ENCODE data around the gene DGCR8.

The DGCR8 gene

DNA sequence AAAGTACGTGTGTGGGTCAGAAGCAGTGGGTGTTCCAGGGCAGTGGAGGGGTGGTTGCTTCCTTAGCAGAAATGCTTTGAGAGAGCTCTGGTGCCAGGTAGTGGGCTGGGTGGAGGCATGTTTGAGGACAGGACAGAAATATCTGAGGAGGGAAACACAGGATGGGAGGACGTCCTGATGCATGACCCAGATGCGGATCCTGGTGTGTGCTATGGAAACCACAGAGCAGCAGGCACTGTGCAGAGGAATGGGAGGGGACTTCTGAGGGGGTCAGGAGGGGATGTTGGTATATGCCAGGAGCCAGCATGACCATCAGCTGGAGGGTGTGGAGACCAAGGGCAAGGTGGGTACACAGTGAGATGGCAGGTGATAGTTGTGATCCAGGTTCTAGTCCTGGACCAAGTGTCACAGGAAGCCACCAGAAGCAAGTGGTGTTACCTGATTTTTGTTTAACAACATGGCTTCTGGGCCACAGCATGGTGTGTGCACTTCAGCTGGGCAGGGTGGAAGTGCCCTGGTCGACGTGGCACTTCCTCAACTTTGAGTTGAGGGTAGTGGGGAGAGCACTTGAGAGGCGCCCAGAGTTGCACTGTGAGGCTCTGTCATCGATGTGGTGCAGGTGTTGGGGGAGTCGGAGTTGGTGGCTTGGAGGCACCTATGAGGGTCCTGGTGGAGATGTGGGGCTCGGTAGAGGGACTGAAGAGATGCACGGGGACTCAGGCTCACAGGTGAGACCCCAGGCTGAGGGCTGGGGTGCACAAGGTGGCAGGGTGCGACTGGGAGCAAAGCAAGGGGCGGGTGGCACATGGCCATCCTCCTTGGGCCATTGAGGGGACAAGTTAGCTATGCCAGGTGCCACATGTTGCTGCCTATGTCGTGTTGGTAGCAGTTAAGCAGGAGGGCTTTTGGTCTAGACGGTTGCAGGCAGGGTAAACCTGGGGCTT lies 7.5 kb downstream of the DGCR8 start:
- no peak overlapping the region for H3K9ac ChIP-seq (ENCODE audit: low read depth, low read length)
- 92% methylated on average over 14 of the region's 14 CpGs for whole genome bisulfite sequencing
- H3K9me3 ChIP-seq (ENCODE audit: insufficient read depth, low read depth, low read length), result no peaks in the 10 kb centered on the region
- H3K4me1 ChIP-seq (ENCODE audit: insufficient read depth, low read length), result peaks cover 8% of the 10 kb centered on the region
- H3K4me3 ChIP-seq (ENCODE audit: low read length), result no peak overlapping the region
- no peak overlapping the region for H3K27ac ChIP-seq (ENCODE audit: low read depth, low read length)
- peaks cover 77% of the 10 kb centered on the region for H3K36me3 ChIP-seq (ENCODE audit: insufficient read depth, low read length)
- H3K27me3 ChIP-seq (ENCODE audit: insufficient read depth, low read length), result no peaks in the 10 kb centered on the region

DNA sequence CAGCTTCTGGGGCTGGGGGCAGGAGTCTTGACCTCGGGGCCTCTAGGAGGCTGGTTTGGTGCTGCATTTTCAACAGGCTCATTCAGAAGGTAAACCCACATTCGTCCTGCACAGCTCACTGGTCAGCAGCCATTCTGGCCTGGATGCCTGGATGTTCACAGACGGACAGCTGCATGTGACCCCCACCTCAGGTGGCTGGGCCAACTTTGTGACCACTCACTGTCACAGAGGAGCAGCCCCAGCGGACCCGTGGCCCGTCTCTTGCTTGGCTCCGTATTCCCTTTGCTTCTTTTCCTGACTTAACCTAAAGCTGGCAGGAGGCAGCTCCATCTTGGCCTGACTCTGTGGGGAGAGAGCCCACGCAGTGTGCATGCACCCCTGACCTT lies 8.2 kb downstream of the DGCR8 start:
- Histone ChIP-seq H3K4me1 (ENCODE audit: insufficient read depth, low read length) (peaks cover 4% of the 10 kb centered on the region), H3K9ac (ENCODE audit: low read depth, low read length) (no peak overlapping the region), H3K9me3 (ENCODE audit: insufficient read depth, low read depth, low read length) (no peaks in the 10 kb centered on the region), H3K4me3 (ENCODE audit: low read length) (no peak overlapping the region), H3K27ac (ENCODE audit: low read depth, low read length) (no peak overlapping the region), H3K27me3 (ENCODE audit: insufficient read depth, low read length) (no peaks in the 10 kb centered on the region), H3K36me3 (ENCODE audit: insufficient read depth, low read length) (peaks cover 80% of the 10 kb centered on the region)
- 93% methylated on average over 8 of the region's 8 CpGs for WGBS

DNA sequence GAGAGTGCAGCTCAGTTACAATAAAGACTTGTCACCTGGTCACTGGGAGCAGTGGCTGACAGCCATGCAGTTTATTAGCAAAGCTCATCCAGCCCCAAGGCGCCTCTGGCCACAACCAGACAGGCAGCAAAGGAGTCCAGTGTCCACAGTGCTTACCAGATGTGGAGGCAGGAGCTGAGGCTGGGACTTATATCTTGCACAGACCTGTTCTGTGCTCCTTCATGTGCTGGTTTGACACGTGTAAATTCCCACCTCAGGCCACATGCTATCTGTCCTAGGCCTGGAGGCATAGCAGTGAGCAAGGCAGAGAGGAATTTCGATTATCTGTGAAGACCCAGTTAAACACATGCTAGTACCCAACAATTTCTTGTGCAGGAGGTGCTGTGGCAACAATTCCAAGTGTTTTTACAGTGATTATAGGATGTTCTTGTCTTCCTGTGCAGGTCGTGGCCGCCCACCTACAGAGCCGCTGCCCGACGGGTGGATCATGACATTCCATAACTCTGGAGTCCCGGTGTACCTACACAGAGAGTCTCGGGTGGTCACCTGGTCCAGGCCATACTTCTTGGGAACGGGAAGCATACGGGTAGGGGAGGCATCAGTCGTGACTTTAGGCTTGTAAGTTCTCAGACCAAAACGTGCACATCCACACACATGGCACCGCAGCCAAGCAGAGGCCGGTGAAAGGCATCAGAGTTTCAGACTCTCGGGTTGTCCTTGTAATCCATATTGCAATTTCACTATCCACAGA lies 9.4 kb downstream of the DGCR8 start:
- H3K27ac ChIP-seq (ENCODE audit: low read depth, low read length), result no peak overlapping the region
- H3K27me3 ChIP-seq (ENCODE audit: insufficient read depth, low read length), result no peaks in the 10 kb centered on the region
- 95% methylated on average over 17 of the region's 17 CpGs for WGBS
- H3K9ac ChIP-seq (ENCODE audit: low read depth, low read length), result no peak overlapping the region
- H3K4me1 ChIP-seq (ENCODE audit: insufficient read depth, low read length), result peaks cover 4% of the 10 kb centered on the region
- no peak overlapping the region for H3K4me3 ChIP-seq (ENCODE audit: low read length)
- no peaks in the 10 kb centered on the region for H3K9me3 ChIP-seq (ENCODE audit: insufficient read depth, low read depth, low read length)
- peaks cover 91% of the 10 kb centered on the region for H3K36me3 ChIP-seq (ENCODE audit: insufficient read depth, low read length)

DNA sequence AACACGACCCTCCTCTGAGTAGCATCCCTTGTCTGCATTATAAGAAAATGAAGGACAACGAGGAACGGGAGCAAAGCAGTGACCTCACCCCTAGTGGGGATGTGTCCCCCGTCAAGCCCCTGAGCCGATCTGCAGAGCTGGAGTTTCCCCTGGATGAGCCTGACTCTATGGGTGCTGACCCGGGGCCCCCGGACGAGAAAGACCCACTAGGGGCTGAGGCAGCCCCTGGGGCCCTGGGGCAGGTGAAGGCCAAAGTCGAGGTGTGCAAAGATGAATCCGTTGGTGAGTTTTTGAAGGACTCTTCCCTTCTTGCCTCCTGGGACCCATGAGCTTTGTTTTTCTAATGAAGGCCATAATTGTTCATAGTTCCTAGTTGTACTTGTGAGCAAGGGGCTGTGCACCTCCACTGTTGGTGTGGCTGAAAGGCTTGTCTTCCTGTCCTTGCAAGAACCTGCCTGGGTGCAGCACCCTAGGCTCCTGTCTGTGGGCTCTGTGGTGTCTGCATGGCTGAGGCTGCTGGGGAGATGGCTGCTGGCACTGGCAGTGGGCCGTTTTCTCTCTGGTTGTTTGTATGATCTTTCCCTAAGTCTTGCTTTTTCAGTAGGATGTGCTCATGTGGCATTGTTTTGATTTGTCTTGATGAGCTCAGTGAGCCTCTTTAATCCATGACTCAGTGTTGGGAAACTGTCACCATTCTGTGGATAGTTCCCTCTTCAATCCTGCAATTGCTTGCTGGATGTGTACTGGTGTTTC lies 10.1 kb downstream of the DGCR8 start:
- Histone ChIP-seq H3K27me3 (ENCODE audit: insufficient read depth, low read length) (no peaks in the 10 kb centered on the region), H3K27ac (ENCODE audit: low read depth, low read length) (no peak overlapping the region), H3K4me3 (ENCODE audit: low read length) (no peak overlapping the region), H3K36me3 (ENCODE audit: insufficient read depth, low read length) (peaks cover 99% of the 10 kb centered on the region), H3K9ac (ENCODE audit: low read depth, low read length) (no peak overlapping the region), H3K4me1 (ENCODE audit: insufficient read depth, low read length) (peaks cover 2% of the 10 kb centered on the region), H3K9me3 (ENCODE audit: insufficient read depth, low read depth, low read length) (no peaks in the 10 kb centered on the region)
- 94% methylated on average over 11 of the region's 11 CpGs for whole genome bisulfite sequencing

DNA sequence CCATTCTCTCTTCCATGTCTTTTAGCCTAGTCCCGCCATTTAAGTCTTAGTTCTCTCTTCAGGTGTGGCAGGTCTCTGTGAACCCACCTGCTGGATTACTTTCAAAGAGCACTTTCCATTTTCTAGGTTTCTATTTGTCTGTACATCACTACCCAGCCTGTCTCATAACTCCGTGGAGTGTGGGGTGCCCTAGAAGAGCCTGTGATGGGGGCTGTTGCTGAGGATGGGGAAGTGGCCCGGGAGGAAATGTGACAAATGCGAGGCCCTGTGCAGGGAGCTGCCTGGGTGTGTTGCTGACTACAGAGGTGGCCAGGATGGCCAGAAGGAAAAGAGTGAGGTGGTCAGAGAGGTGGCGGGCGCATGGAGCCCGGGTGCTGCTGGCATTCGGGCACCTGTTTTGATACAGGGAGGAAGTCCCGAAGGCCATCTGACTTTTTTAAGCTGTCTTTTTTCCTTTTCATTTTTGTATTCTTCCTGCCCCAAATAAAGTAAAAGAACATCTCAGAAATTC lies 10.7 kb downstream of the DGCR8 start:
- H3K27me3 ChIP-seq (ENCODE audit: insufficient read depth, low read length), result no peaks in the 10 kb centered on the region
- H3K4me3 ChIP-seq (ENCODE audit: low read length), result no peak overlapping the region
- peaks cover 100% of the 10 kb centered on the region for H3K36me3 ChIP-seq (ENCODE audit: insufficient read depth, low read length)
- WGBS, result 97% methylated on average over 9 of the region's 9 CpGs
- no peaks in the 10 kb centered on the region for H3K9me3 ChIP-seq (ENCODE audit: insufficient read depth, low read depth, low read length)
- no peaks in the 10 kb centered on the region for H3K4me1 ChIP-seq (ENCODE audit: insufficient read depth, low read length)
- no peak overlapping the region for H3K27ac ChIP-seq (ENCODE audit: low read depth, low read length)
- H3K9ac ChIP-seq (ENCODE audit: low read depth, low read length), result no peak overlapping the region

DNA sequence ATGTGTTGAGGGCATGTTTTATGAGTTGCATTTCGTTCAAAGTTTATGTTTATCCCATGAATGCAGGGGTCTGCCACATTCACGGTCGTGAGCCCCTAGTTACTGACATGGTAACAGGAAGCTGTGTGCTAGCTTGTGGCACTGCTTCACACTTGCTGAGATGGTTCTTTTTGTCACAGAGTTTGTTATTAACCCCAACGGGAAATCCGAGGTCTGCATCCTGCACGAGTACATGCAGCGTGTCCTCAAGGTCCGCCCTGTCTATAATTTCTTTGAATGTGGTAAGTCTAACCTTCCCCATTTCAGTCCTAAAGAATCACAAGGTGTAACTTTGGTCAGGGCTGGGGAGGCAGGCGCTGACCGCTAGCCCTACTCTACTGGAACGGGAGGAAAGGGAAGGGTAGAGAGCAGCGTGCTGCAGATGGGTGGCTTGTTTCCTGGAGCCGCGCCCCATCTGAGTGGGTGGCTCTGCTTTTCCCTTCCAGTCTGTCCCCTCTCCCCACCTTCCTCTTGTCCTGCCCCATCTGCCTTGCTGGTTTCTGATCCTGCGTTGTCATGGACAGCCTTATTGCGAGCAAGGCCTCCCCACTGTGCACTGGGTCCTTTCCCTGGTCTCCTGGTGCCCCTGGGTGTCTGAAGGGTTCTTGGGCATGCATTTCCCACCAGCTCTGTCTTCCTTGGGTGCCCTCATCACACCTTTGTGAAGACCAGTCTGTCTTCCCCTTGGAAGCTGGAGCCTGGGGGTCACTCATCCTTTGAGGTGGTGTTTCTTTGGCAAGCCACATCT lies 11.8 kb downstream of the DGCR8 start:
- Histone ChIP-seq H3K9me3 (ENCODE audit: insufficient read depth, low read depth, low read length) (no peaks in the 10 kb centered on the region), H3K9ac (ENCODE audit: low read depth, low read length) (no peak overlapping the region), H3K27me3 (ENCODE audit: insufficient read depth, low read length) (no peaks in the 10 kb centered on the region), H3K27ac (ENCODE audit: low read depth, low read length) (no peak overlapping the region), H3K4me3 (ENCODE audit: low read length) (no peak overlapping the region), H3K36me3 (ENCODE audit: insufficient read depth, low read length) (peaks cover 100% of the 10 kb centered on the region), H3K4me1 (ENCODE audit: insufficient read depth, low read length) (no peaks in the 10 kb centered on the region)
- WGBS, result 94% methylated on average over 16 of the region's 16 CpGs

DNA sequence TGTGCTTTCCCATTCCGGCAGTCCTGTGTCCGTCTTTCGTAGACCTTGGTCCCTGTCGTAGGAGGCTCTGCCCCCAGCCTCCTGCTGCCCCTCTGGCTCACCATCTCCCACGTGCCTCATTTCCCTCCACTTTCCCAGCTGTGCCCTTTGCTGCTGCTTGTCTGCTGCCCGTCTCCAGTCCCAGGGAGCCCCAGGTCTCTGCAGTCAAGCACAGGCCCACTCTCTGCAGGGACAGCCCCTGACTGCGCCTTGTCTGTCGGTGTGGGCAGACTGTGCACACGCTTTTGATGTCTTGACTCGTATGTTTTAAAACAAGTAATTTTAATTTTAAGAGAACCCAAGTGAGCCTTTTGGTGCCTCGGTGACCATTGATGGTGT lies 12.4 kb downstream of the DGCR8 start:
- WGBS, result 96% methylated on average over 11 of the region's 11 CpGs
- H3K27ac ChIP-seq (ENCODE audit: low read depth, low read length), result no peak overlapping the region
- H3K36me3 ChIP-seq (ENCODE audit: insufficient read depth, low read length), result peaks cover 100% of the 10 kb centered on the region
- H3K4me3 ChIP-seq (ENCODE audit: low read length), result no peak overlapping the region
- H3K27me3 ChIP-seq (ENCODE audit: insufficient read depth, low read length), result no peaks in the 10 kb centered on the region
- no peak overlapping the region for H3K9ac ChIP-seq (ENCODE audit: low read depth, low read length)
- no peaks in the 10 kb centered on the region for H3K9me3 ChIP-seq (ENCODE audit: insufficient read depth, low read depth, low read length)
- no peaks in the 10 kb centered on the region for H3K4me1 ChIP-seq (ENCODE audit: insufficient read depth, low read length)

DNA sequence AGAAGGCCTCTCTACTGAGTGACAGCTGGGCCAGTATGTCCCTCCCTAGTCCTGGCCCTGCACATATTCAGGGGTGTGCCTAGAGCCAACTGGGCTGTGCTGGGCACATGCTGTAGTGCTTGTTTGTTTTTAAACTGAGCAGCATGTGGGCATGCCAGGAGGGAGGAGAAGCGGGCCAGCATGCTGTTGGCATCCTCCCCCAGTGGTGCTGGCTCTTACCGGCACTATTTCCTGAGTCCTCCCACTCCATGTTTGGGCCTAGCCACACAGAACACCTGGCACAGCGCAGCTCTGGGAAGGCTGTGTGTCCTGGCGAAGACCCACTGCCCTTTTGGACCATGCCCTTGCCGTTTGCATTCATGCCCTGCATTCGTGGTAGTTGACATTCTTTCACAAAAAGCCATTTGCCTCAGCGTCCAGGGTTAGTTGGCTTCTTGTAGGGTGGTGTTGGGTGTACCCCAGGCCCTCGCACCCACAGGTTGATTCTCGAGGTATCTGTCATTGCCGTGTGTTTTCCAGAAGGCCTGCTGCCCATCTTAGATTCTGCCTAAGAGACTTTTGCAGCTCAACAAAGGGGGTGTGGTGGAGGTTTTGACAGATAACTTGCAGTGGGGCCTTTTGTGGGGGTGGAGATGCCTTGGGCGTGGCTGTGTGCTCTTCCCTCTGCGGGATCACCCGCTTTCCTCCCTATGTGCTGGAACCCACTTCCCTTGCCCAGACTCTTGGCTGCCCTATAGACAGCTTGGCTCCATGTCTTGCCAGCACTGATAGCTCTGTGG lies 13.6 kb downstream of the DGCR8 start:
- Histone ChIP-seq H3K4me3 (ENCODE audit: low read length) (no peak overlapping the region), H3K27ac (ENCODE audit: low read depth, low read length) (no peak overlapping the region), H3K27me3 (ENCODE audit: insufficient read depth, low read length) (no peaks in the 10 kb centered on the region), H3K4me1 (ENCODE audit: insufficient read depth, low read length) (no peaks in the 10 kb centered on the region), H3K9ac (ENCODE audit: low read depth, low read length) (no peak overlapping the region), H3K36me3 (ENCODE audit: insufficient read depth, low read length) (peaks cover 98% of the 10 kb centered on the region), H3K9me3 (ENCODE audit: insufficient read depth, low read depth, low read length) (no peaks in the 10 kb centered on the region)
- WGBS, result 96% methylated on average over 13 of the region's 13 CpGs

DNA sequence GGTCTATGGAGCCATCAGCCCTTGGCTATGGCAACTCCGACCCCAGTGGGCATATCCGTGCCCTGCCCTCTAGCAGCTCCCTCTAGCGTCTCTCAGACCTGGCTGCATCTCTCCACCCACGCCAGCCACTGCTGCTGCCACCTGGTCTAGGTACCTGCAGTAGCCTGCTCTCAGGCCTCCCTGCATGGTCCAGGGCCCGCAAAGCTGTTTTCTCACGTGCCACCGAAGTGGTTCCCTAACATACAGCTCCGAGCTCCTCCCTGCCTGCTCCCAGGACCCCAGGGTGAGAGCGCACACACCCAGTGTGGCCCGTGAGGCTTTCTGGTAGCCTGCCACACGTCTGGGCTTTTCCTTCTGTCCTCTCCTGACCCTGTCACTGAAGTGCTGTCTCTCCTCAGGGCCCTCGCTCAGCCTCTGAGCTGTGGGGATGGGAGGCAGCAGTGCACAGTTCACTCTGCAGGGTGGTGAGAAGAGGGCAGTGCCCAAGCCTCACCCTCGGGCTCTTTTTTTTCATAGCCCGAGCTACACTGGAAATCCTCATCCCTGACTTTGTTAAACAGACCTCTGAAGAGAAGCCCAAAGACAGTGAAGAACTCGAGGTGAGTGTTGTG lies 14.3 kb downstream of the DGCR8 start:
- peaks cover 98% of the 10 kb centered on the region for H3K36me3 ChIP-seq (ENCODE audit: insufficient read depth, low read length)
- H3K4me1 ChIP-seq (ENCODE audit: insufficient read depth, low read length), result no peaks in the 10 kb centered on the region
- H3K27me3 ChIP-seq (ENCODE audit: insufficient read depth, low read length), result no peaks in the 10 kb centered on the region
- no peak overlapping the region for H3K9ac ChIP-seq (ENCODE audit: low read depth, low read length)
- no peak overlapping the region for H3K4me3 ChIP-seq (ENCODE audit: low read length)
- no peak overlapping the region for H3K27ac ChIP-seq (ENCODE audit: low read depth, low read length)
- 95% methylated on average over 15 of the region's 15 CpGs for WGBS
- H3K9me3 ChIP-seq (ENCODE audit: insufficient read depth, low read depth, low read length), result no peaks in the 10 kb centered on the region

Measured in HUES64 (cell line).